Smooth muscle cell (in vitro differentiated cells): ENCODE measurements around the gene AGO1. TPM values are rescaled to one million over a fixed set of nuclear protein-coding genes. Genes with fewer than 3 reads are reported as not detected.
"Not testable (repeated sequence)": the region's sequence is repeated elsewhere in the genome, so short reads cannot be mapped to it uniquely, and the experiment has no call there.

Experiments used
- DNase-seq: peaks from one replicate; lab custom pipeline; 2025; ENCODE audit not compliant: unreplicated experiment; lab: John Stamatoyannopoulos, UW
- H2AFZ ChIP-seq: fragments of 200-600 bp; sonication (generic); 2 replicates; pipeline ENCODE4 v1.6.0; 2016; ENCODE audit warnings: antibody characterized with exemption, low read depth, mild to moderate bottlenecking
- H3F3A ChIP-seq: fragments of 200-600 bp; sonication (generic); 2 replicates; pipeline ENCODE4 v1.6.0; 2017; ENCODE audit warnings: antibody characterized with exemption, low read depth
- H3K27ac ChIP-seq: fragments of 200-600 bp; sonication (generic); 2 replicates; pipeline ENCODE4 v1.5.1; 2016; ENCODE audit warnings: low read depth, mild to moderate bottlenecking
- H3K27me3 ChIP-seq: fragments of 200-600 bp; sonication (generic); 2 replicates; pipeline ENCODE4 v1.6.1; 2016; ENCODE audit warnings: low read depth, mild to moderate bottlenecking
- H3K36me3 ChIP-seq: fragments of 200-600 bp; sonication (generic); 2 replicates; pipeline ENCODE4 v1.5.1; 2016; ENCODE audit warnings: low read depth
- H3K4me1 ChIP-seq: fragments of 200-600 bp; sonication (generic); 2 replicates; pipeline ENCODE4 v1.5.1; 2016; ENCODE audit warnings: low read depth
- H3K4me2 ChIP-seq: fragments of 200-600 bp; sonication (generic); 2 replicates; pipeline ENCODE4 v1.6.0; 2016; ENCODE audit warnings: mild to moderate bottlenecking
- H3K4me3 ChIP-seq: fragments of 200-600 bp; sonication (generic); 2 replicates; pipeline ENCODE4 v1.5.1; 2016; ENCODE audit warnings: mild to moderate bottlenecking
- H3K79me2 ChIP-seq: fragments of 200-600 bp; sonication (generic); 2 replicates; pipeline ENCODE4 v1.6.0; 2016; ENCODE audit warnings: low read depth, mild to moderate bottlenecking
- H3K9ac ChIP-seq: fragments of 200-600 bp; sonication (generic); 2 replicates; pipeline ENCODE4 v1.6.0; 2016; ENCODE audit warnings: low read depth
- H3K9me3 ChIP-seq: fragments of 200-600 bp; sonication (generic); replicated peaks from 2 replicates; pipeline ENCODE4 v1.5.1; 2016; ENCODE audit warnings: low read depth
- H4K20me1 ChIP-seq: fragments of 200-600 bp; sonication (generic); 2 replicates; pipeline ENCODE4 v1.6.0; 2016; ENCODE audit warnings: low read depth
- WGBS: methylation state at CpG from one replicate; pipeline ENCODE4 v1.1.7; 2016; ENCODE audit warnings: low lambda C conversion rate; 5-methylcytosine and 5-hydroxymethylcytosine counted together
- polyA plus RNA-seq: library from polyadenylated mRNA; unstranded; fragments of >200 nt; fragmentation: Nextera tagmentation; extraction: Ambion mirVana; gene quantifications from 2 replicates; pipeline ENCODE4 v1.2.1, GENCODE V29; 2016
- total RNA-seq: library from RNA; depleted of rRNA; stranded (reverse); fragments of >200 nt; gene quantifications from 2 replicates; pipeline ENCODE4 v1.2.3, GENCODE V29; 2014
- TF ChIP-seq, protein P1 (sequence below): fragments of 200-600 bp; sonication (generic); IDR thresholded peaks from 2 replicates; pipeline ENCODE4 v1.5.1; 2017; ENCODE audit warnings: borderline replicate concordance, mild to moderate bottlenecking, antibody characterized with exemption; ENCODE audit not compliant: insufficient read depth, poor library complexity, severe bottlenecking

AGO1 gene
- total and polyA plus RNA-seq, 2 experiments from 2014 or later, result 4.9 to 10.8 TPM

DNA sequence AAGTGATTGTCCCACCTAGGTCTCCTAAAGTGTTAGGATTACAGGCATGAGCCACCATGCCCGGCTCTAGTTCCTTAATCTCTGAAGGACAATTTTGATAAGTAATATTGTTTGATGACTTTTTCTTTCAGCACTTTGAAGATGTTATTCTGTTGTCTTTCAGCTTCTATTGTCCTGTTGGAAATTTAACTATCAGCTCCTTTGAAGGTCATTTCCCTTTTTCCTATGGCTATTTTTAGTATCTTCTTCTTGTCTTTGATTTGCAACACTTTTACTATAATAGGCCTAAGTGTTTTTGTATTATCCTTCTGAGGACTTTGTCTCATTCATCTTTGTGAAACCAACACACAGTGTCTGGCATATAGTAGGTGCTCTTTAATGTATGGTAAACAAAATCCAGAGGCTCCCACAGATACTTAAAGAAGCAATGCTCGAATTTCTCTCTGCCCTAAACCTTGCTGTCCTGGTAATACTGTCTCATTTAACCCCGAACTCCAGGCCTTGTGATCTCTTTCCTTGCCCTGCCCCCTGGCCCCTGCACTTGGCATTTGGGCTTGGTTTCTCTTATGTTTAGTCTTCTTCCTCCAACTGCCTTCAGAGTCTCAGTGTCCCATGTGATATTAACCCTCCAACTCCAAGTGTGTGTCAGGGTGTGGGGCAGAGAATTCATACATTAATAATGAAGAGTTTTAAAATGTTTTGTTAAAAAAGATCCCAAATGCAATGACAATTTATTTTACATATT, 19.0 kb upstream of the AGO1 start:
- Histone ChIP-seq H3K36me3 (no peaks in the 10 kb centered on the region), H3K4me1 (no peaks in the 10 kb centered on the region), H3K27ac (no peak overlapping the region), H3K27me3 (no peaks in the 10 kb centered on the region), H3K79me2 (no peaks in the 10 kb centered on the region), H3F3A (no peaks in the 10 kb centered on the region), H3K9me3 (no peaks in the 10 kb centered on the region), H3K4me2 (no peak overlapping the region), H2AFZ (no peak overlapping the region), H3K9ac (no peak overlapping the region), H3K4me3 (no peak overlapping the region), H4K20me1 (no peaks in the 10 kb centered on the region)
- 84% methylated on average over 3 of the region's 3 CpGs for WGBS
- DNase-seq, result no peak
- TF ChIP-seq, protein P1, sequence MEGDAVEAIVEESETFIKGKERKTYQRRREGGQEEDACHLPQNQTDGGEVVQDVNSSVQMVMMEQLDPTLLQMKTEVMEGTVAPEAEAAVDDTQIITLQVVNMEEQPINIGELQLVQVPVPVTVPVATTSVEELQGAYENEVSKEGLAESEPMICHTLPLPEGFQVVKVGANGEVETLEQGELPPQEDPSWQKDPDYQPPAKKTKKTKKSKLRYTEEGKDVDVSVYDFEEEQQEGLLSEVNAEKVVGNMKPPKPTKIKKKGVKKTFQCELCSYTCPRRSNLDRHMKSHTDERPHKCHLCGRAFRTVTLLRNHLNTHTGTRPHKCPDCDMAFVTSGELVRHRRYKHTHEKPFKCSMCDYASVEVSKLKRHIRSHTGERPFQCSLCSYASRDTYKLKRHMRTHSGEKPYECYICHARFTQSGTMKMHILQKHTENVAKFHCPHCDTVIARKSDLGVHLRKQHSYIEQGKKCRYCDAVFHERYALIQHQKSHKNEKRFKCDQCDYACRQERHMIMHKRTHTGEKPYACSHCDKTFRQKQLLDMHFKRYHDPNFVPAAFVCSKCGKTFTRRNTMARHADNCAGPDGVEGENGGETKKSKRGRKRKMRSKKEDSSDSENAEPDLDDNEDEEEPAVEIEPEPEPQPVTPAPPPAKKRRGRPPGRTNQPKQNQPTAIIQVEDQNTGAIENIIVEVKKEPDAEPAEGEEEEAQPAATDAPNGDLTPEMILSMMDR, result no peak

DNA sequence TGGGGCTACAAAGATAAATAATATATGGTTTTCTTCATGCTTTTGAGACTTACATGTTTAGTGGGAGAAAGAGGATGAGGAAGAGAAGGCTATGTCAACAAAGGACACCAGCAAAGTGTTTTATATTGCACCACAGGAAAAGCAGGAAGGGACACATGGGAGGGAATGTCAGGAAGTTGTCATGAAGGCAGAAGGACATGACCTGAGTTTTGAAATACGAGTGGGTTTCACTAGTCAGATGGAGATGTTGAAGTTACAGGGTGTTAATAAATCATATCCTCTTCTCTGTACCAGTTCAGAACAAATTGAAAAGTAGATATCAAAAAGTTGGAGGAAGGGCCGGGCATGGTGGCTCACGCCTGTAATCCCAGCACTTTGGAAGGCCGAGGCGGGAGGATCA, 18.2 kb upstream of the AGO1 start:
- 97% methylated on average over 5 of the region's 5 CpGs for WGBS
- no peak overlapping the region for H2AFZ ChIP-seq

DNA sequence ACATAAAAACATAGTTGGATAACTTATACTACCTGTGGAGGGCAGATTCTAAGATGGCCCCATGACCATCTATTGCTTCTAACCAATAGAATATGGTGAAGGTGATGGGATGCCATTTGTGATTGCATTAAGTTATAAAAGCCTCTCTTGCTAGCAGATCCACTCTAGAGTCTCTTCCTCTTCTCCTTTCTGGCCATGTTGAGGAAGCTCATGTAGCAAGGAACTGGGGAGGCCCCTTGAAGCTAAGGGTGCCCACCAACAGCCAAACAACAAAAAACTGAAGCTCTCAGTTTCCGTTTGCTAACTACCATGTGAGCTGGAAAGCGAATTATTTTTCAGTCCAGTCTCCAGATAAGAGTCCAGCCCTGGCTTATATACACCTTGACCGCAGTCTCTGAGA, 16.0 kb upstream of the AGO1 start:
- Histone ChIP-seq H3K9ac (no peak overlapping the region), H4K20me1 (no peaks in the 10 kb centered on the region), H3K27ac (no peak overlapping the region), H2AFZ (no peak overlapping the region), H3K4me1 (no peaks in the 10 kb centered on the region), H3K4me2 (no peak overlapping the region), H3K9me3 (no peaks in the 10 kb centered on the region), H3F3A (no peaks in the 10 kb centered on the region), H3K4me3 (no peak overlapping the region), H3K27me3 (no peaks in the 10 kb centered on the region), H3K79me2 (no peaks in the 10 kb centered on the region), H3K36me3 (no peaks in the 10 kb centered on the region)
- DNase-seq, result no peak
- TF ChIP-seq, protein P1, result no peak
- 92% methylated on average over 3 of the region's 3 CpGs for WGBS

More for the DNA sequence above, 18.2 kb upstream of the AGO1 start:
- Histone ChIP-seq H4K20me1 (no peaks in the 10 kb centered on the region), H3K9me3 (no peaks in the 10 kb centered on the region), H3F3A (no peaks in the 10 kb centered on the region), H3K36me3 (no peaks in the 10 kb centered on the region), H3K27me3 (no peaks in the 10 kb centered on the region), H3K4me3 (no peak overlapping the region), H3K79me2 (no peaks in the 10 kb centered on the region), H3K27ac (no peak overlapping the region), H3K4me2 (no peak overlapping the region), H3K4me1 (no peaks in the 10 kb centered on the region), H3K9ac (no peak overlapping the region)
- TF ChIP-seq, protein P1, result no peak
- DNase-seq, result no peak

DNA sequence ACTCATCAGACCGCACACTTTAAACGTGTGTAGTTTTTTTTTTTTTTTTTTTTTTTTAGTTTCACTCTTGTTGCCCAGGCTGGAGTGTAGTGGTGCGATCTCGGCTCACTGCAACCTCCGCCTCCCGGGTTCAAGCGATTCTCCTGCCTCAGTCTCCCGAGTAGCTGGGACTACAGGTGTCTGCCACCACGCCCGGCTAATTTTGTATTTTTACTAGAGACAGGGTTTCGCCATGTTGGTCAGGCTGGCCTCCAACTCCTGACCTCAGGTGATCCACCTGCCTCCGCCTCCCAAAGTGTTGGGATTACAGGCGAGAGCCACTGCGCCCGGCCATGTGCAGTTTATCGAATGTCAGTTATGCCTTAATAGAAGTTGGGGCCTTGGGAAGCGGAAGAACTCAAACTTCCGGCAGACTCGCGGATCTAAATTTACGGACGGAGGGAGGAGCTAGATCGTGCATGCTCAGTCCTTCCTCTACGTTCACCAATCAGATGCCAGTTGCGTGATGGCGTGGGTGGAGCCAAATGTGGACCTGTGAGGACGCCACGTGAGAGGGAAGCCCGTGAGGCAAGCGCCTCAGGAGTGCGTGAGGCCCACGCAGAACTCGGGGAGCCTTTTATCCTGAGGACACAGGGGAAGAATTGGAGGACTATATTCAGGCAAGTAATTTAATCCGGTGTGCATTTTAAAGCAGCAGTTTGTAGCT, 13.6 kb upstream of the AGO1 start:
- H3F3A ChIP-seq, H3K27ac ChIP-seq, H4K20me1 ChIP-seq, H3K9me3 ChIP-seq, H3K36me3 ChIP-seq, H2AFZ ChIP-seq, H3K79me2 ChIP-seq, DNase-seq, H3K4me3 ChIP-seq, H3K4me2 ChIP-seq, H3K4me1 ChIP-seq, H3K27me3 ChIP-seq, H3K9ac ChIP-seq: not testable (repeated sequence)
- 94% methylated on average over 34 of the region's 34 CpGs for WGBS
